Gastrocnemius medialis (tissue), 4 donors: ENCODE measurements around the gene KNG1.

Experiments used
- POLR2A ChIP-seq, 2 donors: fragments of 450-650 bp; IDR thresholded peaks; one replicate each; pipeline ENCODE4 v1.6.1; 2017; ENCODE audit warnings: antibody characterized with exemption in 2 of 2, mild to moderate bottlenecking in 2 of 2, moderate library complexity in 2 of 2
- TF ChIP-seq, protein P1 (sequence below), 5 experiments: fragments of 450-650 bp in 3 of 5; fragments of 200-600 bp in 2 of 5; sonication (generic) in 2 of 5; IDR thresholded peaks in 4 of 5; conservative IDR thresholded peaks in 1 of 5; 1 replicate in 4 of 5; 2 replicates in 1 of 5; pipeline ENCODE4 v1.5.1; 2016 to 2019; ENCODE audit warnings: antibody characterized with exemption in 5 of 5, mild to moderate bottlenecking in 3 of 5, moderate library complexity in 3 of 5

DNA sequence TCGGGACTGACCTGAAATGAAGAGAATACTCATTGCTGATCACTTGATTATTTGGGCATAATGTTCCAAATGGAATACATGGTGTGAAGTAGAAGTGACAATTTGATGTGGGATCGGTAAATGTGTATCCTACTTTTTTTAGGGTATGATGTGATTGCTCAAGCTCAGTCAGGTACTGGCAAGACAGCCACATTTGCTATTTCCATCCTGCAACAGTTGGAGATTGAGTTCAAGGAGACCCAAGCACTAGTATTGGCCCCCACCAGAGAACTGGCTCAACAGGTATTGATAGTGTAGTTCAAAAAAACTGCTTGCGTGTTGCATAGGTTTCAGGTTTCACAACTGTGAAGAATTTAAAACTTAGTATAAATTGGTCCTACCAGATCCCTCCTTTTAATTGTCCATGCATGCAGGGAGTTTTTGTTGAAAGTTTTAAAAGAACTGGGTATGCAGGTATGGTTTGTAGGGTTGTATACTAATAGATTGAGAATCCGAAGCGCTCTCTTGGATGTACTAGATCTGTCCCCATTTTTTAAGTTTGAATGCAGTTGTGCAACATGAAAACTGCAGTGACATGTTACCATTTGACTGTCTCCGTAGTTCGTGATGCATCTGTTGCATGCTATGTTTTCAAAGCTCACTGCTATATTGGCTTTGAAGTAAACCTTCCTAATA is 67.8 kb downstream of the KNG1 start:
- TF ChIP-seq, protein P1, sequence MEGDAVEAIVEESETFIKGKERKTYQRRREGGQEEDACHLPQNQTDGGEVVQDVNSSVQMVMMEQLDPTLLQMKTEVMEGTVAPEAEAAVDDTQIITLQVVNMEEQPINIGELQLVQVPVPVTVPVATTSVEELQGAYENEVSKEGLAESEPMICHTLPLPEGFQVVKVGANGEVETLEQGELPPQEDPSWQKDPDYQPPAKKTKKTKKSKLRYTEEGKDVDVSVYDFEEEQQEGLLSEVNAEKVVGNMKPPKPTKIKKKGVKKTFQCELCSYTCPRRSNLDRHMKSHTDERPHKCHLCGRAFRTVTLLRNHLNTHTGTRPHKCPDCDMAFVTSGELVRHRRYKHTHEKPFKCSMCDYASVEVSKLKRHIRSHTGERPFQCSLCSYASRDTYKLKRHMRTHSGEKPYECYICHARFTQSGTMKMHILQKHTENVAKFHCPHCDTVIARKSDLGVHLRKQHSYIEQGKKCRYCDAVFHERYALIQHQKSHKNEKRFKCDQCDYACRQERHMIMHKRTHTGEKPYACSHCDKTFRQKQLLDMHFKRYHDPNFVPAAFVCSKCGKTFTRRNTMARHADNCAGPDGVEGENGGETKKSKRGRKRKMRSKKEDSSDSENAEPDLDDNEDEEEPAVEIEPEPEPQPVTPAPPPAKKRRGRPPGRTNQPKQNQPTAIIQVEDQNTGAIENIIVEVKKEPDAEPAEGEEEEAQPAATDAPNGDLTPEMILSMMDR (IDR thresholded peaks at IDR 0.05 in 4 of 5, conservative IDR thresholded peaks at IDR 0.05 in 1 of 5) = no peak
- TF ChIP-seq POLR2A (IDR thresholded peaks at IDR 0.05) = no peak
